ENCODE measurements around the gene CRACDL. TPM values are rescaled to one million over a fixed set of nuclear protein-coding genes. Genes with fewer than 3 reads are reported as not detected.

CRACDL gene
- total and polyA plus RNA-seq, 12 donors, result 0.33 to 3.4 (median 2.1) TPM

DNA sequence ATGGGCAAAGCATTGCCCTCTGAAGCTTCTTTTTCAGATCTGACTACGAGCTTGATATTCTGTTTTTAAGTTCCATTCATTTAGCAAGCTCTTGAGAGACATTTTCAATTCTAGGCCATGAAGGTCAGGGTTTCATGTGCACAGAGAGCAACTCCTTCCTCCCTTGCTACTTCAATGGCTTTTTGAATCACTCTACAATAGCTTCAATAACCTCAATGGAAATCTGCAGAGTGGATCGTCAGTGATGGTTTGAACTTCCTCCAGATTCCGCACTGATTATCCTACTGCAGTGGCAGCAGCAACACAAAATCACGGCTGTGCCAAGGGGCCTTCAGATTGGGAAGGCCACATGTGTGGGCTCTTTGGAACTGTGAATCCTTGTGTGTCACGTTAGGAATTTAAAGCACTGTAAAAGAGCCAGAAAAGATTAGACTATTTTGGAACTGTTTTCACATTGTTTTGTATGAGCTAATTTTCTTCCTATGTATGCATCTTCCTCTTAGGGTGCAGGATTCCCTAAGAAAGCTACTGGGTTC is 116.7 kb downstream of the CRACDL start:
- Histone ChIP-seq H3K36me3 (replicated peaks in 1 of 2) (no peaks in the 10 kb centered on the region), H3K27ac (no peak overlapping the region), H3K4me3 (no peak overlapping the region), H3K27me3 (peaks cover 16% of the 10 kb centered on the region), H3K4me1 (replicated peaks in 1 of 2) (peaks cover 0 to 12% of the 10 kb centered on the region in 2 donors), H3K9me3 (replicated peaks in 1 of 3) (peaks cover 0 to 2% (median 0%) of the 10 kb centered on the region in 3 donors)
- DNase-seq, result no peak
- 56 to 61% (median 59%) methylated on average over 5 of the region's 5 CpGs for WGBS, 4 donors
- intact Hi-C loops (cut with DNase I), result no loop called here
- no peak for TF ChIP-seq POLR2A (IDR thresholded peaks at IDR 0.05)
- TF ChIP-seq, protein P1, sequence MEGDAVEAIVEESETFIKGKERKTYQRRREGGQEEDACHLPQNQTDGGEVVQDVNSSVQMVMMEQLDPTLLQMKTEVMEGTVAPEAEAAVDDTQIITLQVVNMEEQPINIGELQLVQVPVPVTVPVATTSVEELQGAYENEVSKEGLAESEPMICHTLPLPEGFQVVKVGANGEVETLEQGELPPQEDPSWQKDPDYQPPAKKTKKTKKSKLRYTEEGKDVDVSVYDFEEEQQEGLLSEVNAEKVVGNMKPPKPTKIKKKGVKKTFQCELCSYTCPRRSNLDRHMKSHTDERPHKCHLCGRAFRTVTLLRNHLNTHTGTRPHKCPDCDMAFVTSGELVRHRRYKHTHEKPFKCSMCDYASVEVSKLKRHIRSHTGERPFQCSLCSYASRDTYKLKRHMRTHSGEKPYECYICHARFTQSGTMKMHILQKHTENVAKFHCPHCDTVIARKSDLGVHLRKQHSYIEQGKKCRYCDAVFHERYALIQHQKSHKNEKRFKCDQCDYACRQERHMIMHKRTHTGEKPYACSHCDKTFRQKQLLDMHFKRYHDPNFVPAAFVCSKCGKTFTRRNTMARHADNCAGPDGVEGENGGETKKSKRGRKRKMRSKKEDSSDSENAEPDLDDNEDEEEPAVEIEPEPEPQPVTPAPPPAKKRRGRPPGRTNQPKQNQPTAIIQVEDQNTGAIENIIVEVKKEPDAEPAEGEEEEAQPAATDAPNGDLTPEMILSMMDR (IDR thresholded peaks at IDR 0.05), result no peak

DNA sequence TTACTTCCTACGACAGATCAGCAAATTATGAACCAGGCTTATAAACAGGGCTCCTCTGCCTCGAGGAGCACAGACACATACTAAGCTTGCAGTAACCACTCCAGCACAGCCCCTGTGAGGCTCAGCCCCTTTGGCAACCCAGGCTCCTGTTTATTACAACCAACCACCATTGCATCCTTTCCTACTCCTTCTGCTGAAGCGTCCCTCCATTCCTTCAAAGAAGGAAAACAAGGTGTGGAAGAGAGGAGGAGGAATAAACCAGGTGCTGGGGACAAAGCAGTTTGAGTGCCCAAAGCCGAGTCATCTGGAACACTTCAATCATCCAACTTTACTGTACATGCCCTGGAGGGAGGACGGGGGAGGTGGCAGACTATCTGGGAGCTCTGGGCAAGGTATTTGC is 117.9 kb downstream of the CRACDL start:
- intact Hi-C loops (cut with DNase I), result no loop called here
- Histone ChIP-seq H3K27ac (no peak overlapping the region), H3K27me3 (peaks cover 16% of the 10 kb centered on the region), H3K4me3 (no peak overlapping the region), H3K4me1 (replicated peaks in 1 of 2) (peaks cover 0 to 10% of the 10 kb centered on the region in 2 donors), H3K9me3 (replicated peaks in 1 of 3) (peaks cover 0 to 5% (median 0%) of the 10 kb centered on the region in 3 donors), H3K36me3 (replicated peaks in 1 of 2) (no peaks in the 10 kb centered on the region)
- 64 to 73% (median 67%) methylated on average over 5 of the region's 5 CpGs for WGBS, 4 donors
- peak in 1 of 7 donors; percentile 48 for DNase-seq
- TF ChIP-seq POLR2A (IDR thresholded peaks at IDR 0.05), result no peak
- TF ChIP-seq, protein P1 (IDR thresholded peaks at IDR 0.05), result no peak

DNA sequence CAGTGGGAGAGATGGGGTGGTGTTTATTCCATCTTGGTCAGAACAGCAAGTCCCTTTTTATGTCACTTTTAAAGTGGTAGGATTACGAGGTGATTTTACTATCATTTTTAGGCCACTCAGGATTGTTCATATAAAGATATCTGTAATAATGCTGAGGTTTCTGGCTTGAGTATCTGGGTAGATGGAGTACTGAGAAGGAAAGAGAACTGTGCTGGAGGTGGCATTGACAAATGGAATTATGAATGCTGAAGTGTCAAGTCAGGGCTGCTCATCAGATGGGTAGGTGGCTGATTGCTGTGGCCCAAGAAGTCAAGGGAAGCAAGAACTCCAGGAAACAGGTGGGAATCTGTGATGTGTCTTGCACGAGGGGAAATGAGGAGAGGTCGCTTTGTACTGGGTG is 119.7 kb downstream of the CRACDL start:
- peak in 1 of 7 donors; percentile 21 for DNase-seq

DNA sequence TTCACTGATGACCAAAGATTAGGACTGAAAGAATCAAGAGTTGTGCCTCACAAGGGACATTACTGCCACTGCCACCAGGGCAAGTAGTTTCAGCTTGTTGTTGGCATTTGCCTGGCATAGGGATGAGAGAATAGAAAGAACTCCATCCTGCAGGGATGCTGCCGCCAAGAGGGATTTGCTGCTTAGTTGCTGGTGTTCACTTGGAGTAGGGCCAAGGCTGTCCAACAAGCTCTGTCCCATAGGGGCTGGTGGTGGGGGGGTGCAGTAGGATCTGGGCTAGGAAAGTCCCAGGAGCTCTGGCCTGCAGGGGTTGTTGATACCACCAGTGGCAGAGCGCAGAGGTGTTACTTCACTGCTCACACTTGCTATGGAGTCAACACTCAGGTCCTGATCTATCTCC is 120.2 kb downstream of the CRACDL start:
- intact Hi-C loops (cut with DNase I), result no loop called here
- DNase-seq, result peak in 1 of 7 donors; percentile 48
- Histone ChIP-seq H3K9me3 (replicated peaks in 1 of 3) (peaks cover 0 to 5% (median 0%) of the 10 kb centered on the region in 3 donors), H3K27ac (no peak overlapping the region), H3K4me3 (no peak overlapping the region), H3K4me1 (replicated peaks in 1 of 2) (no peaks in the 10 kb centered on the region), H3K36me3 (replicated peaks in 1 of 2) (no peaks in the 10 kb centered on the region), H3K27me3 (no peaks in the 10 kb centered on the region)
- 88 to 96% (median 90%) methylated on average over 2 of the region's 2 CpGs for WGBS, 4 donors
- TF ChIP-seq, protein P1 (IDR thresholded peaks at IDR 0.05), result no peak
- no peak for TF ChIP-seq POLR2A (IDR thresholded peaks at IDR 0.05)

More for the DNA sequence above, 119.7 kb downstream of the CRACDL start:
- no peak overlapping the region for H3K27ac ChIP-seq
- peaks cover 0 to 5% (median 0%) of the 10 kb centered on the region in 3 donors for H3K9me3 ChIP-seq (replicated peaks in 1 of 3)
- WGBS, 4 donors, result 71 to 76% (median 74%) methylated on average over 3 of the region's 3 CpGs
- intact Hi-C loops (cut with DNase I), result no loop called here
- no peaks in the 10 kb centered on the region for H3K27me3 ChIP-seq
- H3K4me3 ChIP-seq, result no peak overlapping the region
- no peaks in the 10 kb centered on the region for H3K4me1 ChIP-seq (replicated peaks in 1 of 2)
- H3K36me3 ChIP-seq (replicated peaks in 1 of 2), result no peaks in the 10 kb centered on the region
- TF ChIP-seq POLR2A (IDR thresholded peaks at IDR 0.05), result no peak
- TF ChIP-seq, protein P1 (IDR thresholded peaks at IDR 0.05), result no peak

Data from adrenal gland (tissue), 12 donors.